ENCODE data around the gene SLC35E2B. TPM values are rescaled to one million over a fixed set of nuclear protein-coding genes. Genes with fewer than 3 reads are reported as not detected.
"Not testable (repeated sequence)": the region's sequence is repeated elsewhere in the genome, so short reads cannot be mapped to it uniquely, and the experiment has no call there.

Gene SLC35E2B
- total RNA-seq, 1 donor from 2014 or later: 45.1 TPM

DNA sequence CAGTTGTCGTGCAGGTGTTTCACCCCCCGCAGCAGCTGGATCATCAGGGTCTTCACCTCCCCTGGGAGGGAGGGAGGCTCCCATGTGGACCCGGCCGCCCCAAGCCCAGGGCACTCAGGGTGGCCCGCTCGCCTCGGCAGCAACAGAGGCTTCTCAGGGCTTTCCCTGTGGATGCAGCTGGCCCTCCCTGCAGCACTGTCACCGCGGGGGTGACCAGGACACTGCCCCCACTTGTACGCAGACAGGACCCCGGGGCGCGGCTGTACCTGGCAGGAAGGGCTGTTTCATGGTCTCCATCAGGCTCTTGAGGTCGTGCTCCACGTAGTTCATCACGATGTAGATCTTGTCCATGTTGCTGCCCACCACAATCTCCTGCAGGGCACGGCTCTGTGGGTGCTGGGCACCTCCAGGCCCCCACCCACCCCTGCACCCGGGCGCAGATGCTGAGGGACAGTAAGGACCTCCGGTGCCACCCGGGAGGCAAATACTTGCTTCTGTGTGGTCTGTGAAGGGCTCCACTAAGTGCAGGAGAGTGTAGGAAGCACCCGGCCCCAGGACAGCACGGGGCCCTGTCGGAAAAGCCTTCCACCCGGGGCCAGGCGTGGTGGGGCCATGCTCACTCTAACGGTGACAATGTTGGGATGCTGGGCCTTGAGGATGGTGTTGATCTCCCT lies 11.8 kb upstream of the SLC35E2B start:
- not testable (repeated sequence) for H3K27me3 ChIP-seq (ENCODE audit: insufficient read depth, low read length); H3K4me3 Mint-ChIP-seq (ENCODE audit: unreplicated experiment); H3K36me3 ChIP-seq (ENCODE audit: insufficient read depth, low read length); H3K4me2 ChIP-seq (ENCODE audit: low read length); H3K27me3 Mint-ChIP-seq (ENCODE audit: low read depth, unreplicated experiment); DNase-seq (ENCODE audit: low read depth); FAIRE-seq; H3K36me3 Mint-ChIP-seq (ENCODE audit: low read depth, unreplicated experiment); H3K79me2 ChIP-seq (ENCODE audit: insufficient read depth, low read length); H3K27ac ChIP-seq (ENCODE audit: low read depth, low read length); H2AFZ ChIP-seq (ENCODE audit: low read depth, low read length); H3K4me3 ChIP-seq (ENCODE audit: insufficient read depth, low read depth, low read length); H3K9me3 Mint-ChIP-seq (ENCODE audit: unreplicated experiment); H3K4me1 Mint-ChIP-seq (ENCODE audit: low read depth, unreplicated experiment); H4K20me1 ChIP-seq (ENCODE audit: insufficient read depth, low read length); H3K9me3 ChIP-seq (ENCODE audit: insufficient read depth, low read depth, low read length); H3K4me1 ChIP-seq (ENCODE audit: insufficient read depth, low read length); H3K27ac Mint-ChIP-seq (ENCODE audit: unreplicated experiment); H3K9ac ChIP-seq (ENCODE audit: low read length)

DNA sequence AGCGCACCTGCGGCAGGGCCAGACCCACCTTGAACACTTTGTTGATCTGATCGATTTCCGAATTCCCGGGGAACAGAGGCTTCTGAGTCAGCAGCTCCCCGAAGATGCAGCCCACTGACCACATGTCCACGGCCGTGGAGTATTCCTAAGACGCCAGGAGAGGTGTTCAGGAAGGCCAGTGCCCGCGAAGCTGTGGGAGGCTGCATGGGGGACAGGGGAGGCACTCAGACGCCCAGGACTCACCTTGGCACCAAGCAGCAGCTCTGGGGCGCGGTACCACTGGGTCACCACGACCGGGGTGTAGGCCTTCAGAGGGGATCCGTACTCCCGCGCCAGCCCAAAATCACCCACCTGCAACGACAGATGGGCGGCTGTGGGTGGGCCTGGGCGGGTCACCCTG lies 11.2 kb upstream of the SLC35E2B start:
- no peak for TF ChIP-seq EZH2 (IDR thresholded peaks at IDR 0.05; ENCODE audit: insufficient read depth, low read length)
- TF ChIP-seq, protein P1, sequence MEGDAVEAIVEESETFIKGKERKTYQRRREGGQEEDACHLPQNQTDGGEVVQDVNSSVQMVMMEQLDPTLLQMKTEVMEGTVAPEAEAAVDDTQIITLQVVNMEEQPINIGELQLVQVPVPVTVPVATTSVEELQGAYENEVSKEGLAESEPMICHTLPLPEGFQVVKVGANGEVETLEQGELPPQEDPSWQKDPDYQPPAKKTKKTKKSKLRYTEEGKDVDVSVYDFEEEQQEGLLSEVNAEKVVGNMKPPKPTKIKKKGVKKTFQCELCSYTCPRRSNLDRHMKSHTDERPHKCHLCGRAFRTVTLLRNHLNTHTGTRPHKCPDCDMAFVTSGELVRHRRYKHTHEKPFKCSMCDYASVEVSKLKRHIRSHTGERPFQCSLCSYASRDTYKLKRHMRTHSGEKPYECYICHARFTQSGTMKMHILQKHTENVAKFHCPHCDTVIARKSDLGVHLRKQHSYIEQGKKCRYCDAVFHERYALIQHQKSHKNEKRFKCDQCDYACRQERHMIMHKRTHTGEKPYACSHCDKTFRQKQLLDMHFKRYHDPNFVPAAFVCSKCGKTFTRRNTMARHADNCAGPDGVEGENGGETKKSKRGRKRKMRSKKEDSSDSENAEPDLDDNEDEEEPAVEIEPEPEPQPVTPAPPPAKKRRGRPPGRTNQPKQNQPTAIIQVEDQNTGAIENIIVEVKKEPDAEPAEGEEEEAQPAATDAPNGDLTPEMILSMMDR (IDR thresholded peaks at IDR 0.05; ENCODE audit: insufficient read depth, low read depth, low read length): no peak
- Mint-ChIP-seq H3K27ac (ENCODE audit: unreplicated experiment) (no peak overlapping the region), H3K36me3 (ENCODE audit: low read depth, unreplicated experiment) (no peaks in the 10 kb centered on the region), H3K4me3 (ENCODE audit: unreplicated experiment) (no peak overlapping the region), H3K27me3 (ENCODE audit: low read depth, unreplicated experiment) (no peaks in the 10 kb centered on the region), H3K4me1 (ENCODE audit: low read depth, unreplicated experiment) (no peaks in the 10 kb centered on the region), H3K9me3 (ENCODE audit: unreplicated experiment) (no peaks in the 10 kb centered on the region)
- Histone ChIP-seq H3K9me3 (ENCODE audit: insufficient read depth, low read depth, low read length) (no peaks in the 10 kb centered on the region), H3K36me3 (ENCODE audit: insufficient read depth, low read length) (no peaks in the 10 kb centered on the region), H3K9ac (ENCODE audit: low read length) (no peak overlapping the region), H3K79me2 (ENCODE audit: insufficient read depth, low read length) (no peaks in the 10 kb centered on the region), H3K4me2 (ENCODE audit: low read length) (no peak overlapping the region), H3K4me3 (ENCODE audit: insufficient read depth, low read depth, low read length) (no peak overlapping the region), H2AFZ (ENCODE audit: low read depth, low read length) (no peak overlapping the region), H3K27ac (ENCODE audit: low read depth, low read length) (no peak overlapping the region), H3K27me3 (ENCODE audit: insufficient read depth, low read length) (no peaks in the 10 kb centered on the region), H3K4me1 (ENCODE audit: insufficient read depth, low read length) (no peaks in the 10 kb centered on the region), H4K20me1 (ENCODE audit: insufficient read depth, low read length) (no peaks in the 10 kb centered on the region)
- DNase-seq (ENCODE audit: low read depth) (no peak), FAIRE-seq (no peak)

DNA sequence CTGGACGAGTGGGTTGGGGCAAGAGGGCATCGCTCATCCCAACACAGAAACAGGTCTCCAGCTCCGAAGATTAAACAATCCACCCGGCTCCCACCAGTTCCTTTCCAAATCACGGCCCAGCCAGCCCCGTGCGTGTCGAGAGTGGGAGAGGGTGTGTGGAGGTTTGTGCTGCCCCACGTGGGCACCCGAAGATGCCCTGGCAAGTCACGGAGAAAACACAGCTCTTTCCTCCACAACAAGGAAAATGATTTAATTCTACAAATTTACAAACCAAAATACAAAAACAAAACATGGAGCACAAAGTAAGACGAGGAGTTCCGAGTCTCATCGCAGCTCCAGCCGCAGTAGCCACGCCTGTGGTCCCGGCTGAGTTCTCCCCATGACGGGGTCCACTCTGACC lies 9.9 kb upstream of the SLC35E2B start:
- H3K4me3 ChIP-seq (ENCODE audit: insufficient read depth, low read depth, low read length); H3K27me3 Mint-ChIP-seq (ENCODE audit: low read depth, unreplicated experiment); H3K4me3 Mint-ChIP-seq (ENCODE audit: unreplicated experiment); H3K9me3 ChIP-seq (ENCODE audit: insufficient read depth, low read depth, low read length); H3K9me3 Mint-ChIP-seq (ENCODE audit: unreplicated experiment); H3K27ac Mint-ChIP-seq (ENCODE audit: unreplicated experiment); FAIRE-seq; H3K4me1 Mint-ChIP-seq (ENCODE audit: low read depth, unreplicated experiment); H3K4me2 ChIP-seq (ENCODE audit: low read length); H2AFZ ChIP-seq (ENCODE audit: low read depth, low read length); H4K20me1 ChIP-seq (ENCODE audit: insufficient read depth, low read length); DNase-seq (ENCODE audit: low read depth); H3K27ac ChIP-seq (ENCODE audit: low read depth, low read length); H3K36me3 ChIP-seq (ENCODE audit: insufficient read depth, low read length); H3K27me3 ChIP-seq (ENCODE audit: insufficient read depth, low read length); H3K9ac ChIP-seq (ENCODE audit: low read length); H3K36me3 Mint-ChIP-seq (ENCODE audit: low read depth, unreplicated experiment); H3K4me1 ChIP-seq (ENCODE audit: insufficient read depth, low read length); H3K79me2 ChIP-seq (ENCODE audit: insufficient read depth, low read length): not testable (repeated sequence)

DNA sequence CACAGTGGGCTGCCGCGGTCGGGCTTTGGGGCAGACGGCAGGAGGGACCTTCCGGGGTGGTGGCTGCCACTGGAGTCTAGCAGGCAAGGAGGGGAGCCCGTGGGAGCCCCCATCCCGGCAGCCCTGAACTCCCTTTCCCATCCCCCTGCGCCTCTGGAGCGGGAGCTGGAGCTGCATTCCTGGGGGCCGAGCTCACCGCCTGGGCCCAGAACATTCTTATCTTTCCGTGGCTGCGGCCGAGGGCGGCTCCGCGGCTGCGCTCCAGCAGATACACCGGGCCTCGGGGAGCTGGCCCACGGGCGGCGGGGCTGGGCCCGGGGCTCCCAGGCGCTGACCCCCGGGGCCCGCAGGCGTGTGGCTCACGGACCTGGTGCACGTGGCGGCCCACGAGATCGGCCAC lies 8.0 kb upstream of the SLC35E2B start:
- not testable (repeated sequence) for H2AFZ ChIP-seq (ENCODE audit: low read depth, low read length); H3K9ac ChIP-seq (ENCODE audit: low read length); FAIRE-seq; DNase-seq (ENCODE audit: low read depth); H3K4me3 ChIP-seq (ENCODE audit: insufficient read depth, low read depth, low read length); H3K9me3 Mint-ChIP-seq (ENCODE audit: unreplicated experiment); H3K4me1 Mint-ChIP-seq (ENCODE audit: low read depth, unreplicated experiment); H3K27me3 Mint-ChIP-seq (ENCODE audit: low read depth, unreplicated experiment); H4K20me1 ChIP-seq (ENCODE audit: insufficient read depth, low read length); H3K36me3 Mint-ChIP-seq (ENCODE audit: low read depth, unreplicated experiment); H3K4me1 ChIP-seq (ENCODE audit: insufficient read depth, low read length); H3K36me3 ChIP-seq (ENCODE audit: insufficient read depth, low read length); H3K27ac ChIP-seq (ENCODE audit: low read depth, low read length); H3K4me2 ChIP-seq (ENCODE audit: low read length); H3K9me3 ChIP-seq (ENCODE audit: insufficient read depth, low read depth, low read length); H3K4me3 Mint-ChIP-seq (ENCODE audit: unreplicated experiment); H3K27me3 ChIP-seq (ENCODE audit: insufficient read depth, low read length); H3K27ac Mint-ChIP-seq (ENCODE audit: unreplicated experiment); H3K79me2 ChIP-seq (ENCODE audit: insufficient read depth, low read length)

DNA sequence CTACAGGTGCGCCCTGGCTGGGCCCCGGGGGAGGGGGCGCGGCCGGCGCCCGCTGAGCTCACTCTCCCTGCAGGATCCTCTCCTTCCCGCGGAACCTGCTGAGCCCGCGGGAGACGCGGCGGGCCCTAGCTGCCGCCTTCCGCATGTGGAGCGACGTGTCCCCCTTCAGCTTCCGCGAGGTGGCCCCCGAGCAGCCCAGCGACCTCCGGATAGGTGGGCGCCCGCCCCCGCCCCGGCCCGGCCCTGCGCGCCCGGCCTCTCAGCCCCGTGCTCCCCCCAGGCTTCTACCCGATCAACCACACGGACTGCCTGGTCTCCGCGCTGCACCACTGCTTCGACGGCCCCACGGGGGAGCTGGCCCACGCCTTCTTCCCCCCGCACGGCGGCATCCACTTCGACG lies 7.5 kb upstream of the SLC35E2B start:
- not testable (repeated sequence) for H3K9ac ChIP-seq (ENCODE audit: low read length); H3K9me3 ChIP-seq (ENCODE audit: insufficient read depth, low read depth, low read length); H3K36me3 Mint-ChIP-seq (ENCODE audit: low read depth, unreplicated experiment); H3K27ac ChIP-seq (ENCODE audit: low read depth, low read length); H3K27ac Mint-ChIP-seq (ENCODE audit: unreplicated experiment); H3K4me3 ChIP-seq (ENCODE audit: insufficient read depth, low read depth, low read length); H3K4me1 ChIP-seq (ENCODE audit: insufficient read depth, low read length); H3K9me3 Mint-ChIP-seq (ENCODE audit: unreplicated experiment); DNase-seq (ENCODE audit: low read depth); H3K36me3 ChIP-seq (ENCODE audit: insufficient read depth, low read length); H2AFZ ChIP-seq (ENCODE audit: low read depth, low read length); H3K4me2 ChIP-seq (ENCODE audit: low read length); H3K79me2 ChIP-seq (ENCODE audit: insufficient read depth, low read length); H3K4me1 Mint-ChIP-seq (ENCODE audit: low read depth, unreplicated experiment); H4K20me1 ChIP-seq (ENCODE audit: insufficient read depth, low read length); H3K4me3 Mint-ChIP-seq (ENCODE audit: unreplicated experiment); H3K27me3 ChIP-seq (ENCODE audit: insufficient read depth, low read length); FAIRE-seq; H3K27me3 Mint-ChIP-seq (ENCODE audit: low read depth, unreplicated experiment)
